ENCODE data around the gene NABP2. TPM values are rescaled to one million over a fixed set of nuclear protein-coding genes. Genes with fewer than 3 reads are reported as not detected.
"Not testable (repeated sequence)": the region's sequence is repeated elsewhere in the genome, so short reads cannot be mapped to it uniquely, and the experiment has no call there.

NABP2 gene
- total and polyA plus RNA-seq, 8 donors, result 21.8 to 33.8 (median 25.5) TPM

GRCh38 chr12:56267443-56268071 lies 43.4 kb downstream of the NABP2 start:
- Histone ChIP-seq H3K4me1 (peaks cover 4 to 18% of the 10 kb centered on the region in 2 donors), H3K27me3 (no peaks in the 10 kb centered on the region), H3K9me3 (no peaks in the 10 kb centered on the region), H3K36me3 (peaks cover 0 to 23% of the 10 kb centered on the region in 2 donors), H3K27ac (peak overlapping the region; percentile 93 to 94), H3K4me3 (peak overlapping the region; percentile 68 to 79)
- intact Hi-C loops (cut with DNase I), result no loop called here
- TF ChIP-seq, protein P1, sequence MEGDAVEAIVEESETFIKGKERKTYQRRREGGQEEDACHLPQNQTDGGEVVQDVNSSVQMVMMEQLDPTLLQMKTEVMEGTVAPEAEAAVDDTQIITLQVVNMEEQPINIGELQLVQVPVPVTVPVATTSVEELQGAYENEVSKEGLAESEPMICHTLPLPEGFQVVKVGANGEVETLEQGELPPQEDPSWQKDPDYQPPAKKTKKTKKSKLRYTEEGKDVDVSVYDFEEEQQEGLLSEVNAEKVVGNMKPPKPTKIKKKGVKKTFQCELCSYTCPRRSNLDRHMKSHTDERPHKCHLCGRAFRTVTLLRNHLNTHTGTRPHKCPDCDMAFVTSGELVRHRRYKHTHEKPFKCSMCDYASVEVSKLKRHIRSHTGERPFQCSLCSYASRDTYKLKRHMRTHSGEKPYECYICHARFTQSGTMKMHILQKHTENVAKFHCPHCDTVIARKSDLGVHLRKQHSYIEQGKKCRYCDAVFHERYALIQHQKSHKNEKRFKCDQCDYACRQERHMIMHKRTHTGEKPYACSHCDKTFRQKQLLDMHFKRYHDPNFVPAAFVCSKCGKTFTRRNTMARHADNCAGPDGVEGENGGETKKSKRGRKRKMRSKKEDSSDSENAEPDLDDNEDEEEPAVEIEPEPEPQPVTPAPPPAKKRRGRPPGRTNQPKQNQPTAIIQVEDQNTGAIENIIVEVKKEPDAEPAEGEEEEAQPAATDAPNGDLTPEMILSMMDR (IDR thresholded peaks at IDR 0.05), result no peak
- DNase-seq, result no peak
- peak; percentile 19 for ATAC-seq

- peaks cover 4 to 13% of the 10 kb centered on the region in 2 donors for H3K4me1 ChIP-seq
These were observed 46.9 kb downstream of the NABP2 start for GRCh38 chr12:56271031-56271430.

GRCh38 chr12:56272468-56272867 lies 48.3 kb downstream of the NABP2 start:
- intact Hi-C loops (cut with DNase I), result not testable (repeated sequence)

More at GRCh38 chr12:56271031-56271430, 46.9 kb downstream of the NABP2 start:
- H3K27ac ChIP-seq, result no peak overlapping the region
- ATAC-seq (no peak), DNase-seq (peak in 1 of 4 donors; percentile 19)
- H3K36me3 ChIP-seq, result peaks cover 0 to 58% of the 10 kb centered on the region in 2 donors
- H3K4me3 ChIP-seq, result no peak overlapping the region
- no peaks in the 10 kb centered on the region for H3K9me3 ChIP-seq
- TF ChIP-seq, protein P1 (IDR thresholded peaks at IDR 0.05), result no peak
- intact Hi-C loops (cut with DNase I), result no loop called here
- no peaks in the 10 kb centered on the region for H3K27me3 ChIP-seq

DNA sequence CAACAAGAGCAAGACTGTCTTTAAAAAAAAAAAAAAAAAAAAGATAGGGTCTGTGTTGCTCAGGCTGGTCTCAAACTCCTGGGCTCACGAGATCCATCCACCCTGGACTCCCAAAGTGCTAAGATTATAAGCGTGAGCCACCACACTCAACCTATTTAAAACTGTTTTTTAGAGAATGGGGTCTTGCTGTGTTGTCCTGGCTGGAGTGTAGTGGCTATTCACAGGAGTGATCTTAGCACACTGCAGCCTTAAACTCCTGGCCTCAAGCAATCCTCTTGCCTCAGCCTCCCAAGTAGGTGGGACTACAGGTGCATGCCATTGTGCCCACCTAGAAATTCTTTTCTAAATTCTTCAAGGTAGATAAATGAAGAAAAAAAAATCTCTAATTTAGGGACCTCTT lies 50.2 kb downstream of the NABP2 start:
- no peak overlapping the region for H3K4me3 ChIP-seq
- no peak for DNase-seq
- peaks cover 0 to 91% of the 10 kb centered on the region in 2 donors for H3K36me3 ChIP-seq

More at GRCh38 chr12:56272468-56272867, 48.3 kb downstream of the NABP2 start:
- not testable (repeated sequence) for H3K4me1 ChIP-seq, H3K4me3 ChIP-seq, H3K27me3 ChIP-seq, H3K27ac ChIP-seq, DNase-seq, ATAC-seq, H3K9me3 ChIP-seq
- H3K36me3 ChIP-seq, result peaks cover 0 to 72% of the 10 kb centered on the region in 2 donors

GRCh38 chr12:56278905-56279304 lies 54.8 kb downstream of the NABP2 start:
- intact Hi-C loops (cut with DNase I), result no loop called here
- no peak for ATAC-seq
- Histone ChIP-seq H3K27ac (no peak overlapping the region), H3K4me1 (no peaks in the 10 kb centered on the region), H3K27me3 (no peaks in the 10 kb centered on the region), H3K9me3 (no peaks in the 10 kb centered on the region), H3K36me3 (peaks cover 0 to 100% of the 10 kb centered on the region in 2 donors), H3K4me3 (no peak overlapping the region)
- TF ChIP-seq, protein P1 (IDR thresholded peaks at IDR 0.05), result no peak
- no peak for DNase-seq

More for the DNA sequence above, 50.2 kb downstream of the NABP2 start:
- intact Hi-C loops (cut with DNase I), result no loop called here
- Histone ChIP-seq H3K4me1 (no peaks in the 10 kb centered on the region), H3K27me3 (no peaks in the 10 kb centered on the region), H3K27ac (no peak overlapping the region), H3K9me3 (no peaks in the 10 kb centered on the region)
- TF ChIP-seq, protein P1 (IDR thresholded peaks at IDR 0.05), result no peak
- no peak for ATAC-seq

Other genes starting within 250 kb of the NABP2 start
- gene SUOX, start 227.1 kb upstream of the NABP2 start, total RNA-seq, result 10 to 100 TPM; 26.1 to 26.3 TPM
- 10 to 100 TPM; 36.0 to 49.6 (median 42.7) TPM for gene SUOX, start 227.1 kb upstream of the NABP2 start, polyA plus RNA-seq (ENCODE audit: insufficient read length in 6 of 6)
- 1 to 10 TPM; 7.5 to 8.5 TPM for gene IKZF4, start 203.3 kb upstream of the NABP2 start, total RNA-seq
- 10 to 100 TPM; 22.2 to 28.3 (median 23.8) TPM for gene IKZF4, start 203.3 kb upstream of the NABP2 start, polyA plus RNA-seq (ENCODE audit: insufficient read length in 6 of 6)
- gene RPS26, start 182.4 kb upstream of the NABP2 start, total RNA-seq, result 10 to 100 TPM; 37.9 to 43.1 TPM
- gene RPS26, start 182.4 kb upstream of the NABP2 start, polyA plus RNA-seq (ENCODE audit: insufficient read length in 6 of 6), result 100 to 1,000 TPM; 106 to 778 (median 131) TPM
- gene ERBB3, start 144.2 kb upstream of the NABP2 start, total RNA-seq, result 10 to 100 TPM; 38.6 to 88.8 TPM
- gene ERBB3, start 144.2 kb upstream of the NABP2 start, polyA plus RNA-seq (ENCODE audit: insufficient read length in 6 of 6), result 10 to 100 TPM; 77.8 to 96.1 (median 82.1) TPM
- gene PA2G4, start 119.8 kb upstream of the NABP2 start, total RNA-seq, result 100 to 1,000 TPM in 1 of 2 donors, 10 to 100 TPM in 1; 62.0 to 103 TPM
- gene PA2G4, start 119.8 kb upstream of the NABP2 start, polyA plus RNA-seq (ENCODE audit: insufficient read length in 6 of 6), result 100 to 1,000 TPM; 120 to 151 (median 133) TPM
- gene RPL41, start 107.7 kb upstream of the NABP2 start, total RNA-seq, result 1,000 to 10,000 TPM; 3,023 to 3,157 TPM
- 1,000 to 10,000 TPM; 6,005 to 6,852 (median 6,180) TPM for gene RPL41, start 107.7 kb upstream of the NABP2 start, polyA plus RNA-seq (ENCODE audit: insufficient read length in 6 of 6)
- gene ZC3H10, start 106.1 kb upstream of the NABP2 start, total RNA-seq, result 1 to 10 TPM; 6.0 to 8.7 TPM
- 1 to 10 TPM; 4.2 to 6.7 (median 5.5) TPM for gene ZC3H10, start 106.1 kb upstream of the NABP2 start, polyA plus RNA-seq (ENCODE audit: insufficient read length in 6 of 6)
- 100 to 1,000 TPM; 102 to 116 TPM for gene ESYT1, start 96.1 kb upstream of the NABP2 start, total RNA-seq
- gene ESYT1, start 96.1 kb upstream of the NABP2 start, polyA plus RNA-seq (ENCODE audit: insufficient read length in 6 of 6), result 10 to 100 TPM; 80.9 to 94.5 (median 90.2) TPM
- 10 to 100 TPM; 32.6 to 43.1 TPM for gene MYL6B, start 71.8 kb upstream of the NABP2 start, total RNA-seq
- 100 to 1,000 TPM; 153 to 193 (median 173) TPM for gene MYL6B, start 71.8 kb upstream of the NABP2 start, polyA plus RNA-seq (ENCODE audit: insufficient read length in 6 of 6)
- 1,000 to 10,000 TPM; 1,768 to 1,773 TPM for gene MYL6, start 66.0 kb upstream of the NABP2 start, total RNA-seq
- 1,000 to 10,000 TPM; 1,831 to 2,250 (median 2,105) TPM for gene MYL6, start 66.0 kb upstream of the NABP2 start, polyA plus RNA-seq (ENCODE audit: insufficient read length in 6 of 6)
- 10 to 100 TPM; 84.3 to 84.9 TPM for gene SMARCC2, start 34.9 kb upstream of the NABP2 start, total RNA-seq
- gene SMARCC2, start 34.9 kb upstream of the NABP2 start, polyA plus RNA-seq (ENCODE audit: insufficient read length in 6 of 6), result 100 to 1,000 TPM; 113 to 139 (median 121) TPM
- 10 to 100 TPM; 50.3 to 51.4 TPM for gene RNF41, start 2.4 kb upstream of the NABP2 start, total RNA-seq
- gene RNF41, start 2.4 kb upstream of the NABP2 start, polyA plus RNA-seq (ENCODE audit: insufficient read length in 6 of 6), result 10 to 100 TPM; 41.5 to 47.1 (median 42.0) TPM
- under 1 TPM in 1 of 2 donors, not detected in 1; 0.29 TPM for gene SLC39A5, start 5.7 kb downstream of the NABP2 start, total RNA-seq
- 1 to 10 TPM; 2.0 to 6.6 (median 4.0) TPM for gene SLC39A5, start 5.7 kb downstream of the NABP2 start, polyA plus RNA-seq (ENCODE audit: insufficient read length in 6 of 6)
- 10 to 100 TPM; 33.3 to 39.3 TPM for gene ANKRD52, start 34.0 kb downstream of the NABP2 start, total RNA-seq
- 10 to 100 TPM; 24.6 to 40.1 (median 31.7) TPM for gene ANKRD52, start 34.0 kb downstream of the NABP2 start, polyA plus RNA-seq (ENCODE audit: insufficient read length in 6 of 6)
- gene COQ10A, start 42.6 kb downstream of the NABP2 start, total RNA-seq, result 10 to 100 TPM in 1 of 2 donors, 1 to 10 TPM in 1; 9.4 to 10.9 TPM
- gene COQ10A, start 42.6 kb downstream of the NABP2 start, polyA plus RNA-seq (ENCODE audit: insufficient read length in 6 of 6), result 10 to 100 TPM; 13.6 to 19.8 (median 14.8) TPM
- 100 to 1,000 TPM; 193 to 213 TPM for gene CS, start 76.0 kb downstream of the NABP2 start, total RNA-seq
- 100 to 1,000 TPM; 162 to 190 (median 177) TPM for gene CS, start 76.0 kb downstream of the NABP2 start, polyA plus RNA-seq (ENCODE audit: insufficient read length in 6 of 6)
- 100 to 1,000 TPM; 135 to 152 TPM for gene CNPY2, start 91.6 kb downstream of the NABP2 start, total RNA-seq
- 100 to 1,000 TPM; 126 to 168 (median 146) TPM for gene CNPY2, start 91.6 kb downstream of the NABP2 start, polyA plus RNA-seq (ENCODE audit: insufficient read length in 6 of 6)
- gene PAN2, start 109.7 kb downstream of the NABP2 start, total RNA-seq, result 10 to 100 TPM; 49.9 to 58.4 TPM
- 100 to 1,000 TPM in 1 of 6 donors, 10 to 100 TPM in 5; 66.7 to 107 (median 82.0) TPM for gene PAN2, start 109.7 kb downstream of the NABP2 start, polyA plus RNA-seq (ENCODE audit: insufficient read length in 6 of 6)
- 1 to 10 TPM in 1 of 2 donors, under 1 TPM in 1; 0.73 to 1.0 TPM for gene IL23A, start 114.5 kb downstream of the NABP2 start, total RNA-seq
- 1 to 10 TPM in 3 of 6 donors, under 1 TPM in 3; 0.69 to 1.3 (median 1.0) TPM for gene IL23A, start 114.5 kb downstream of the NABP2 start, polyA plus RNA-seq (ENCODE audit: insufficient read length in 6 of 6)
- 100 to 1,000 TPM; 175 to 187 TPM for gene STAT2, start 135.8 kb downstream of the NABP2 start, total RNA-seq
- gene STAT2, start 135.8 kb downstream of the NABP2 start, polyA plus RNA-seq (ENCODE audit: insufficient read length in 6 of 6), result 100 to 1,000 TPM; 133 to 194 (median 162) TPM
- not detected for gene APOF, start 138.5 kb downstream of the NABP2 start, total RNA-seq
- under 1 TPM in 3 of 6 donors, not detected in 3; 0.13 to 0.18 (median 0.13) TPM for gene APOF, start 138.5 kb downstream of the NABP2 start, polyA plus RNA-seq (ENCODE audit: insufficient read length in 6 of 6)
- 10 to 100 TPM; 15.0 to 22.1 TPM for gene TIMELESS, start 225.1 kb downstream of the NABP2 start, total RNA-seq
- 10 to 100 TPM; 27.1 to 38.0 (median 32.3) TPM for gene TIMELESS, start 225.1 kb downstream of the NABP2 start, polyA plus RNA-seq (ENCODE audit: insufficient read length in 6 of 6)
- not detected for gene MIP, start 230.3 kb downstream of the NABP2 start, total RNA-seq
- under 1 TPM in 1 of 6 donors, not detected in 5; 0.18 TPM for gene MIP, start 230.3 kb downstream of the NABP2 start, polyA plus RNA-seq (ENCODE audit: insufficient read length in 6 of 6)
- 1 to 10 TPM; 2.5 to 3.3 TPM for gene SPRYD4, start 244.2 kb downstream of the NABP2 start, total RNA-seq
- 1 to 10 TPM; 4.6 to 5.9 (median 5.7) TPM for gene SPRYD4, start 244.2 kb downstream of the NABP2 start, polyA plus RNA-seq (ENCODE audit: insufficient read length in 6 of 6)